Neural progenitor cell (in vitro differentiated cells): ENCODE results near the gene WDFY2. TPM values are rescaled to one million over a fixed set of nuclear protein-coding genes. Genes with fewer than 3 reads are reported as not detected.

Experiments
- DNase-seq: peaks from one replicate; pipeline ENCODE4 v3.0.0-alpha.2; 2016; ENCODE audit warnings: low spot score
- H2AFZ ChIP-seq: fragments of 200-600 bp; sonication (generic); replicated peaks from 2 replicates; pipeline ENCODE4 v1.6.1; 2016; ENCODE audit warnings: antibody characterized with exemption
- H3F3A ChIP-seq: fragments of 200-600 bp; sonication (generic); 2 replicates; pipeline ENCODE4 v1.6.1; 2016; ENCODE audit warnings: antibody characterized with exemption, low read depth
- H3K27ac ChIP-seq: fragments of 200-600 bp; sonication (generic); 2 replicates; pipeline ENCODE4 v1.5.1; 2016; ENCODE audit warnings: mild to moderate bottlenecking
- H3K27me3 ChIP-seq: fragments of 200-600 bp; sonication (generic); 2 replicates; pipeline ENCODE4 v1.6.1; 2016; ENCODE audit warnings: mild to moderate bottlenecking, moderate library complexity
- H3K36me3 ChIP-seq: fragments of 200-600 bp; sonication (generic); 2 replicates; pipeline ENCODE4 v1.5.1; 2016
- H3K4me1 ChIP-seq: fragments of 200-600 bp; sonication (generic); 2 replicates; pipeline ENCODE4 v1.6.1; 2016; ENCODE audit warnings: mixed run types
- H3K4me2 ChIP-seq: fragments of 200-600 bp; sonication (generic); 2 replicates; pipeline ENCODE4 v1.6.1; 2016
- H3K4me3 ChIP-seq: fragments of 200-600 bp; sonication (generic); 2 replicates; pipeline ENCODE4 v1.5.1; 2016
- H3K79me2 ChIP-seq: fragments of 200-600 bp; sonication (generic); 2 replicates; pipeline ENCODE4 v1.6.1; 2016; ENCODE audit warnings: low read depth
- H3K9ac ChIP-seq: fragments of 200-600 bp; sonication (generic); 2 replicates; pipeline ENCODE4 v1.6.1; 2016
- H3K9me3 ChIP-seq: fragments of 200-600 bp; sonication (generic); 2 replicates; pipeline ENCODE4 v1.5.1; 2016; ENCODE audit warnings: low read depth
- H4K20me1 ChIP-seq: fragments of 200-600 bp; sonication (generic); 2 replicates; pipeline ENCODE4 v1.6.1; 2016; ENCODE audit warnings: low read depth
- H3K27ac Mint-ChIP-seq: 3 replicates; pipeline ENCODE4 v1.8.0; 2021; ENCODE audit warnings: mixed read lengths
- H3K27me3 Mint-ChIP-seq: 2 replicates; pipeline ENCODE4 v1.8.0; 2022; ENCODE audit warnings: low read depth, mild to moderate bottlenecking, inconsistent platforms, moderate library complexity, mixed read lengths; ENCODE audit not compliant: insufficient read depth
- H3K36me3 Mint-ChIP-seq: 3 replicates; pipeline ENCODE4 v1.8.0; 2021; ENCODE audit warnings: mixed read lengths
- H3K4me1 Mint-ChIP-seq: 3 replicates; pipeline ENCODE4 v1.8.0; 2021; ENCODE audit warnings: mixed read lengths
- H3K4me3 Mint-ChIP-seq: 3 replicates; pipeline ENCODE4 v1.8.0; 2021; ENCODE audit warnings: mild to moderate bottlenecking, moderate library complexity, mixed read lengths
- H3K9me3 Mint-ChIP-seq: 3 replicates; pipeline ENCODE4 v1.8.0; 2020; ENCODE audit warnings: mixed read lengths
- CTCF ChIP-seq: fragments of 200-600 bp; sonication (generic); IDR thresholded peaks from 2 replicates; pipeline ENCODE4 v1.5.1; 2017; ENCODE audit warnings: antibody characterized with exemption, mild to moderate bottlenecking
- EZH2 ChIP-seq: fragments of 200-600 bp; sonication (generic); IDR thresholded peaks from 2 replicates; pipeline ENCODE4 v1.6.1; 2017; ENCODE audit warnings: antibody characterized with exemption, mild to moderate bottlenecking, moderate library complexity
- EZH2phosphoT487 ChIP-seq: fragments of 200-600 bp; sonication (generic); IDR thresholded peaks from 2 replicates; pipeline ENCODE4 v1.6.1; 2017; ENCODE audit warnings: antibody characterized with exemption
- total RNA-seq: library from RNA; depleted of rRNA; stranded (reverse); fragments of >200 nt; gene quantifications from 2 replicates; pipeline ENCODE4 v1.2.3, GENCODE V29; 2015; ENCODE audit warnings: low replicate concordance

Gene WDFY2
- total RNA-seq, 1 donor from 2014 or later, result 18.3 TPM

- Histone ChIP-seq H3K4me1 (peaks cover 19% of the 10 kb centered on the region), H3K9me3 (no peaks in the 10 kb centered on the region), H2AFZ (no peak overlapping the region), H3F3A (no peaks in the 10 kb centered on the region), H3K79me2 (peaks cover 87% of the 10 kb centered on the region), H4K20me1 (peaks cover 27% of the 10 kb centered on the region), H3K9ac (no peak overlapping the region), H3K4me3 (no peak overlapping the region), H3K27me3 (no peaks in the 10 kb centered on the region), H3K27ac (no peak overlapping the region), H3K4me2 (no peak overlapping the region), H3K36me3 (no peaks in the 10 kb centered on the region)
- peaks cover 39% of the 10 kb centered on the region for H3K4me1 Mint-ChIP-seq
- peaks cover 2% of the 10 kb centered on the region for H3K27me3 Mint-ChIP-seq
- no peak overlapping the region for H3K4me3 Mint-ChIP-seq
- no peak for DNase-seq
- no peaks in the 10 kb centered on the region for H3K36me3 Mint-ChIP-seq
- TF ChIP-seq CTCF (no peak), EZH2phosphoT487 (no peak), EZH2 (no peak)
- H3K27ac Mint-ChIP-seq, result no peak overlapping the region
- H3K9me3 Mint-ChIP-seq, result peaks cover 2% of the 10 kb centered on the region
Observed at GRCh38 chr13:51618626-51619025, 34.4 kb downstream of the WDFY2 start.

- Mint-ChIP-seq H3K4me1 (peaks cover 34% of the 10 kb centered on the region), H3K27me3 (peaks cover 2% of the 10 kb centered on the region), H3K9me3 (peaks cover 2% of the 10 kb centered on the region), H3K4me3 (no peak overlapping the region), H3K27ac (no peak overlapping the region), H3K36me3 (no peaks in the 10 kb centered on the region)
- no peak for TF ChIP-seq CTCF
- TF ChIP-seq EZH2, result no peak
- no peak for TF ChIP-seq EZH2phosphoT487
- H3K36me3 ChIP-seq, result no peaks in the 10 kb centered on the region
- H3K79me2 ChIP-seq, result peaks cover 87% of the 10 kb centered on the region
- no peak overlapping the region for H2AFZ ChIP-seq
- H3K9ac ChIP-seq, result no peak overlapping the region
- no peak overlapping the region for H3K4me3 ChIP-seq
- H3K27me3 ChIP-seq, result no peaks in the 10 kb centered on the region
- peaks cover 21% of the 10 kb centered on the region for H4K20me1 ChIP-seq
- H3K4me1 ChIP-seq, result peaks cover 14% of the 10 kb centered on the region
- no peak overlapping the region for H3K4me2 ChIP-seq
- DNase-seq, result no peak
- no peaks in the 10 kb centered on the region for H3K9me3 ChIP-seq
- H3K27ac ChIP-seq, result no peak overlapping the region
- H3F3A ChIP-seq, result no peaks in the 10 kb centered on the region
Observed at GRCh38 chr13:51619614-51620013, 35.4 kb downstream of the WDFY2 start.

DNA sequence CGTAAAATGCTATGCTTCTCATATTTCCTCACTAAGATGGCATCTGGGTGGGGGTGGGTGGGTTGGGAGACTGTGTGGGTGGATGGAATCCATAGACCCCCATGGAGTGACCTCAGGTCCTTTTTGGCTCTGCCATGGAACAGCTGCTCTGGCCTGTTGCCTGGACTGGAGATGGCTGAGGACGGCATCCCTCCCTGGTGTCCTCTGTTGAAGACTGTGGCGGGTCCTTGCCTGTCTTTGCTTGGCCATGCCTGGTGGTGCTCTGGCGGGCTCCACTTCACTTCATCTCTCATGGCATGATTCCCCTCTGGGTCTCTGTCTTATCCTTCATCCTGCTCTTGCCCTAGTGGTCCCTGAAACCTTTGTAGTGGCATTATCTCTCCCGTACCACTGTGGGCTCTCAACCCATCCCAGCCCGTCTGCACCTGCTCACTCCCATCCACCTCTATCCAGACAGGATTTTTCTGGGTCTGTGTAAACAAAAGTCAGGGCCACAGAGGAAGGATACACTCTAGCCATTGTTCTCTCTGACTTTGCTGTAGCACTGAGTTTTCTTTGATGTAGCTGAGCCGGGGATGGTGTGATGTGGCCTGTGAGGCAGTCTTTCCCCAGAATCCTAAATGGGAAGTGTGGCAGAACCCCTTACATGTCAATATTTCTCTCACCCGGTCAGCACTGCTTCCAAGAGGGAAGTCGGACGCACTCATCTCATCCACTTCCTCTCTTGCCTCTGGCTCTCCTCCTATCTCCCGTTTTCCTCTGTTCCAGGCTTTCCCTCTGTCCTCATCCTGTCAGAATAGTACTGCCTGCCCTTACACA, 36.1 kb downstream of the WDFY2 start:
- no peak overlapping the region for H3K27ac ChIP-seq
- H3K4me1 ChIP-seq, result peaks cover 14% of the 10 kb centered on the region
- no peak overlapping the region for H2AFZ ChIP-seq
- H3K36me3 Mint-ChIP-seq, result no peaks in the 10 kb centered on the region
- H3K27me3 ChIP-seq, result no peaks in the 10 kb centered on the region
- H3K4me3 Mint-ChIP-seq, result no peak overlapping the region
- peaks cover 32% of the 10 kb centered on the region for H3K4me1 Mint-ChIP-seq
- no peak overlapping the region for H3K9ac ChIP-seq
- H3K27ac Mint-ChIP-seq, result peak overlapping the region; percentile 82
- H3K79me2 ChIP-seq, result peaks cover 84% of the 10 kb centered on the region
- no peak overlapping the region for H3K4me3 ChIP-seq
- TF ChIP-seq EZH2 (no peak), CTCF (no peak), EZH2phosphoT487 (no peak)
- no peak overlapping the region for H3K4me2 ChIP-seq
- H3K9me3 Mint-ChIP-seq, result peaks cover 2% of the 10 kb centered on the region
- H3K9me3 ChIP-seq, result no peaks in the 10 kb centered on the region
- H3F3A ChIP-seq, result no peaks in the 10 kb centered on the region
- no peak for DNase-seq
- no peaks in the 10 kb centered on the region for H3K36me3 ChIP-seq
- H4K20me1 ChIP-seq, result peaks cover 16% of the 10 kb centered on the region
- H3K27me3 Mint-ChIP-seq, result peaks cover 2% of the 10 kb centered on the region
